Hepatocyte (in vitro differentiated cells): ENCODE results near the gene BHLHE23. TPM values are rescaled to one million over a fixed set of nuclear protein-coding genes. Genes with fewer than 3 reads are reported as not detected.

Experiments used
- DNase-seq: peaks from one replicate; pipeline ENCODE4 v3.0.0-alpha.2; 2016; ENCODE audit warnings: low spot score
- H2AFZ ChIP-seq: fragments of 200-600 bp; sonication (generic); 2 replicates; pipeline ENCODE4 v1.6.0; 2016; ENCODE audit warnings: antibody characterized with exemption, mild to moderate bottlenecking
- H3K27ac ChIP-seq: fragments of 200-600 bp; sonication (generic); 2 replicates; pipeline ENCODE4 v1.5.1; 2016; ENCODE audit warnings: mild to moderate bottlenecking
- H3K27me3 ChIP-seq: fragments of 200-600 bp; sonication (generic); 2 replicates; pipeline ENCODE4 v1.6.1; 2016
- H3K36me3 ChIP-seq: fragments of 200-600 bp; sonication (generic); replicated peaks from 2 replicates; pipeline ENCODE4 v1.5.1; 2016; ENCODE audit warnings: low read depth; ENCODE audit not compliant: insufficient read depth
- H3K4me1 ChIP-seq: fragments of 200-600 bp; sonication (generic); 2 replicates; pipeline ENCODE4 v1.5.1; 2016; ENCODE audit warnings: mild to moderate bottlenecking, moderate library complexity; ENCODE audit not compliant: insufficient read depth
- H3K4me2 ChIP-seq: fragments of 200-600 bp; sonication (generic); 2 replicates; pipeline ENCODE4 v1.6.0; 2016
- H3K4me3 ChIP-seq: fragments of 200-600 bp; sonication (generic); 2 replicates; pipeline ENCODE4 v1.5.1; 2016; ENCODE audit warnings: mild to moderate bottlenecking
- H3K79me2 ChIP-seq: fragments of 200-600 bp; sonication (generic); 2 replicates; pipeline ENCODE4 v1.6.0; 2017; ENCODE audit warnings: mild to moderate bottlenecking
- H3K9me2 ChIP-seq: fragments of 200-600 bp; sonication (generic); replicated peaks from 2 replicates; pipeline ENCODE4 v1.6.0; 2017; ENCODE audit warnings: mild to moderate bottlenecking; ENCODE audit not compliant: insufficient read depth
- H3K9me3 ChIP-seq: fragments of 200-600 bp; sonication (generic); 2 replicates; pipeline ENCODE4 v1.5.1; 2016; ENCODE audit warnings: low read depth, mild to moderate bottlenecking
- H4K20me1 ChIP-seq: fragments of 200-600 bp; sonication (generic); 2 replicates; pipeline ENCODE4 v1.6.0; 2016; ENCODE audit warnings: mild to moderate bottlenecking; ENCODE audit not compliant: insufficient read depth, poor library complexity, severe bottlenecking
- CTCF ChIP-seq: fragments of 200-600 bp; sonication (generic); IDR thresholded peaks from 2 replicates; pipeline ENCODE4 v1.5.1; 2016; ENCODE audit warnings: antibody characterized with exemption, mild to moderate bottlenecking; ENCODE audit not compliant: poor library complexity
- EZH2 ChIP-seq: fragments of 200-600 bp; sonication (generic); IDR thresholded peaks from 2 replicates; pipeline ENCODE4 v1.6.1; 2016; ENCODE audit warnings: antibody characterized with exemption, mild to moderate bottlenecking, borderline replicate concordance
- EZH2phosphoT487 ChIP-seq: fragments of 200-600 bp; sonication (generic); IDR thresholded peaks from one replicate; pipeline ENCODE4 v1.6.1; 2018; ENCODE audit warnings: antibody characterized with exemption, mild to moderate bottlenecking, low read depth, moderate library complexity; ENCODE audit not compliant: unreplicated experiment, severe bottlenecking
- WGBS: methylation state at CpG from one replicate; pipeline ENCODE4 v1.1.6; 2016; ENCODE audit warnings: low lambda C conversion rate; ENCODE audit errors: missing lambda C conversion rate; 5-methylcytosine and 5-hydroxymethylcytosine counted together
- polyA plus RNA-seq: library from polyadenylated mRNA; unstranded; fragments of >200 nt; fragmentation: Nextera tagmentation; extraction: Ambion mirVana; gene quantifications from 2 replicates; pipeline ENCODE4 v1.2.1, GENCODE V29; 2016
- total RNA-seq: library from RNA; depleted of rRNA; stranded (reverse); fragments of >200 nt; gene quantifications from 2 replicates; pipeline ENCODE4 v1.2.3, GENCODE V29; 2014

Gene BHLHE23
- total and polyA plus RNA-seq, 2 experiments from 2014 or later = not detected

GRCh38 chr20:62984666-62985443 lies 21.9 kb downstream of the BHLHE23 start:
- Histone ChIP-seq H3K27ac (no peak overlapping the region), H3K4me2 (no peak overlapping the region), H3K4me3 (no peak overlapping the region), H3K27me3 (peaks cover 9% of the 10 kb centered on the region), H4K20me1 (no peaks in the 10 kb centered on the region), H3K9me3 (no peaks in the 10 kb centered on the region), H3K36me3 (no peaks in the 10 kb centered on the region), H3K79me2 (no peaks in the 10 kb centered on the region), H3K4me1 (no peaks in the 10 kb centered on the region), H2AFZ (no peak overlapping the region), H3K9me2 (no peaks in the 10 kb centered on the region)
- no peak for DNase-seq
- no peak for TF ChIP-seq CTCF
- no peak for TF ChIP-seq EZH2phosphoT487
- TF ChIP-seq EZH2 = no peak
- WGBS = 73% methylated on average over 18 of the region's 18 CpGs

GRCh38 chr20:62983210-62983609 lies 23.6 kb downstream of the BHLHE23 start:
- peaks cover 15% of the 10 kb centered on the region for H3K27me3 ChIP-seq

GRCh38 chr20:62982124-62983075 lies 24.4 kb downstream of the BHLHE23 start:
- DNase-seq = no peak
- Histone ChIP-seq H4K20me1 (no peaks in the 10 kb centered on the region), H2AFZ (no peak overlapping the region), H3K9me3 (no peaks in the 10 kb centered on the region), H3K79me2 (no peaks in the 10 kb centered on the region), H3K4me2 (no peak overlapping the region), H3K27ac (no peak overlapping the region), H3K4me3 (no peak overlapping the region), H3K36me3 (no peaks in the 10 kb centered on the region), H3K4me1 (no peaks in the 10 kb centered on the region), H3K27me3 (peaks cover 18% of the 10 kb centered on the region), H3K9me2 (no peaks in the 10 kb centered on the region)
- 78% methylated on average over 20 of the region's 21 CpGs for WGBS
- TF ChIP-seq CTCF (no peak), EZH2phosphoT487 (no peak), EZH2 (no peak)

More at GRCh38 chr20:62983210-62983609, 23.6 kb downstream of the BHLHE23 start:
- Histone ChIP-seq H3K4me2 (no peak overlapping the region), H3K4me3 (no peak overlapping the region), H3K9me3 (no peaks in the 10 kb centered on the region), H3K9me2 (no peaks in the 10 kb centered on the region), H3K36me3 (no peaks in the 10 kb centered on the region), H3K27ac (no peak overlapping the region), H3K4me1 (no peaks in the 10 kb centered on the region), H4K20me1 (no peaks in the 10 kb centered on the region), H2AFZ (no peak overlapping the region), H3K79me2 (no peaks in the 10 kb centered on the region)
- 91% methylated on average over 4 of the region's 6 CpGs for WGBS
- TF ChIP-seq EZH2 = no peak
- TF ChIP-seq CTCF = no peak
- no peak for DNase-seq
